Neutrophil (primary cell): ENCODE results near the gene FGD2.

Experiments
- H3K27ac ChIP-seq: fragments of 200-600 bp; sonication (generic); 2 replicates; pipeline ENCODE4 v1.5.1; 2016; ENCODE audit warnings: mild to moderate bottlenecking, moderate library complexity
- H3K27me3 ChIP-seq: fragments of 200-600 bp; sonication (generic); 2 replicates; pipeline ENCODE4 v1.6.0; 2016; ENCODE audit warnings: mild to moderate bottlenecking
- H3K36me3 ChIP-seq: fragments of 200-600 bp; sonication (generic); 2 replicates; pipeline ENCODE4 v1.5.1; 2017
- H3K4me1 ChIP-seq, 2 experiments: fragments of 200-600 bp in 1 of 2; sonication (generic) in 1 of 2; 1 replicate in 1 of 2; 2 replicates in 1 of 2; pipeline versions ENCODE4 v1.5.1 to v1.6.1; 2013 to 2016; ENCODE audit warnings: low read depth in 1 of 2, low read length in 1 of 2, mild to moderate bottlenecking in 1 of 2, moderate library complexity in 1 of 2; ENCODE audit not compliant: control insufficient read depth in 1 of 2, insufficient read depth in 1 of 2
- H3K4me3 ChIP-seq, 2 experiments: fragments of 200-600 bp in 1 of 2; sonication (generic) in 1 of 2; 1 replicate in 1 of 2; 2 replicates in 1 of 2; pipeline ENCODE4 v1.5.1; 2013 to 2016; ENCODE audit warnings: low read depth in 1 of 2, low read length in 1 of 2, mild to moderate bottlenecking in 1 of 2, moderate library complexity in 1 of 2
- H3K9me3 ChIP-seq: fragments of 200-600 bp; sonication (generic); 2 replicates; pipeline ENCODE4 v1.5.1; 2016
- TF ChIP-seq, protein P1 (sequence below): fragments of 200-600 bp; sonication (generic); IDR thresholded peaks from 2 replicates; pipeline ENCODE4 v1.5.1; 2016; ENCODE audit warnings: antibody characterized with exemption

The FGD2 gene

GRCh38 chr6:37005827-37006567, 542 bp downstream of the FGD2 start:
- H3K4me3 ChIP-seq, result no peak overlapping the region
- H3K36me3 ChIP-seq, result no peaks in the 10 kb centered on the region
- H3K27ac ChIP-seq, result no peak overlapping the region
- H3K9me3 ChIP-seq, result no peaks in the 10 kb centered on the region
- H3K27me3 ChIP-seq, result no peaks in the 10 kb centered on the region
- TF ChIP-seq, protein P1, sequence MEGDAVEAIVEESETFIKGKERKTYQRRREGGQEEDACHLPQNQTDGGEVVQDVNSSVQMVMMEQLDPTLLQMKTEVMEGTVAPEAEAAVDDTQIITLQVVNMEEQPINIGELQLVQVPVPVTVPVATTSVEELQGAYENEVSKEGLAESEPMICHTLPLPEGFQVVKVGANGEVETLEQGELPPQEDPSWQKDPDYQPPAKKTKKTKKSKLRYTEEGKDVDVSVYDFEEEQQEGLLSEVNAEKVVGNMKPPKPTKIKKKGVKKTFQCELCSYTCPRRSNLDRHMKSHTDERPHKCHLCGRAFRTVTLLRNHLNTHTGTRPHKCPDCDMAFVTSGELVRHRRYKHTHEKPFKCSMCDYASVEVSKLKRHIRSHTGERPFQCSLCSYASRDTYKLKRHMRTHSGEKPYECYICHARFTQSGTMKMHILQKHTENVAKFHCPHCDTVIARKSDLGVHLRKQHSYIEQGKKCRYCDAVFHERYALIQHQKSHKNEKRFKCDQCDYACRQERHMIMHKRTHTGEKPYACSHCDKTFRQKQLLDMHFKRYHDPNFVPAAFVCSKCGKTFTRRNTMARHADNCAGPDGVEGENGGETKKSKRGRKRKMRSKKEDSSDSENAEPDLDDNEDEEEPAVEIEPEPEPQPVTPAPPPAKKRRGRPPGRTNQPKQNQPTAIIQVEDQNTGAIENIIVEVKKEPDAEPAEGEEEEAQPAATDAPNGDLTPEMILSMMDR, result no peak
- H3K4me1 ChIP-seq, result peaks cover 6 to 12% of the 10 kb centered on the region in 2 experiments

DNA sequence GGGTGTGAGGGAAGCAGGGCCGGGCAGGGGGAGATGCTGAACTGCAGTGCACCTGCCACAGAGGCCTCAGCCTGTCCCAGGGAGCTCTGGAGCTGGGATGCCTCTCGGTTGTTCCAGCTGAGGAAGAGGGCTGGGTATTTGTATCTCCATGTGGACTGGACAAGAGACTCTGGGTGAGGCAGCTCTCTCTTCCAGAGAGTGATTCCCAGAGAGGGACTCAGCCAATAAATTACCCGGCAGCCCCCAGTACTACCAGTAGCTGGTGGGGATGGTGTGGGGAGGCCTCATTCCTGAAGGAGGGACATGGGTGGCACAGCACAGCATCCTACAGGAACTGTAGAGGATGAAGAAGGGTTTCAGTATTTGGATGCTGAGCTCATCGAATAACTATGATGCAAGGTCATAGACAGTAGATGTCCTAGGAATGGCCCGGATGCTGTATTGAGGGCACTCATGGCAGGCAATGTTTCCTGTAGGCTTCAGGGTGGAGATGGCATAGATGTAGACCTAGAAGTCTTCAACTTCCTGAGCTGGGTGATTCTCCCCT, 1.4 kb downstream of the FGD2 start:
- no peak overlapping the region for H3K4me3 ChIP-seq
- H3K4me1 ChIP-seq, result peaks cover 3 to 6% of the 10 kb centered on the region in 2 experiments
- no peaks in the 10 kb centered on the region for H3K27me3 ChIP-seq
- TF ChIP-seq, protein P1, result no peak
- no peak overlapping the region for H3K27ac ChIP-seq
- H3K36me3 ChIP-seq, result no peaks in the 10 kb centered on the region
- H3K9me3 ChIP-seq, result no peaks in the 10 kb centered on the region

DNA sequence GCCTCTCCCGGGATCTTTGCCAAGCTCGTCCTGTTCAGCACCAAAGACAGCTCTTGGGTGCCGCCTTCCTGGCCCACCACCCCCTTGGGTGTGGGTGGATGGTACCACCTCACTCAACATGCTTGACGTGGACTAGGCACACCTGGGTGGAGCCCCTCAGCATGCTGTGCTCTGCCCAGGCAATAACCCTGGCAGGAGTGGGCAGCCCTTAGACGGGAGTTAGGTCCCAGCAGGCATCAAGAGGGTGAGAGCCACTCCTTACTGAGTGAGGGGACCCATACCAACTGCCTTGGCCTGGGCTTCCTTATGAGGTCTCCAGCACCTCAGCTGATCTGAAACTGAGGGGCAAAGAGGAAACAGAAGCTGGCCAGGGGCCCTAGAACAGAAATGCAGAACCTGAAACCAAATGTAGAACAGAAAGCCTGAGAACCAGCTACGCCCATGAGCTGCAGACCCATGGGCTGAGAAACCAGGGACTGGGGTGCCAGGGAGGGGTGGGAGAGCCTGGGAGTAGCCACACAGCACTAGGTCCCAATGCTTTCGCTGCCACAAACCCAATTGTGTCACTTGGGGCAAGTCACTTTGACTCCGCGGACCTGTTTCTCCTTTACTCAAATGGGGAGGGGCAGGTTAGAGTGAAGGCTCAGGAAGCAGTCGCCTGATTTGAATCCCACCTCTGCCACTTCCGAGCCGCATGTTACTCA, 2.0 kb downstream of the FGD2 start:
- no peak overlapping the region for H3K27ac ChIP-seq
- TF ChIP-seq, protein P1, result no peak
- H3K27me3 ChIP-seq, result no peaks in the 10 kb centered on the region
- no peaks in the 10 kb centered on the region for H3K36me3 ChIP-seq
- peaks cover 3 to 6% of the 10 kb centered on the region in 2 experiments for H3K4me1 ChIP-seq
- no peak overlapping the region for H3K4me3 ChIP-seq
- H3K9me3 ChIP-seq, result no peaks in the 10 kb centered on the region

GRCh38 chr6:37008484-37009465, 3.3 kb downstream of the FGD2 start:
- Histone ChIP-seq H3K36me3 (no peaks in the 10 kb centered on the region), H3K9me3 (no peaks in the 10 kb centered on the region), H3K27me3 (no peaks in the 10 kb centered on the region), H3K4me1 (peaks cover 3 to 6% of the 10 kb centered on the region in 2 experiments), H3K4me3 (no peak overlapping the region), H3K27ac (no peak overlapping the region)
- TF ChIP-seq, protein P1, result no peak

DNA sequence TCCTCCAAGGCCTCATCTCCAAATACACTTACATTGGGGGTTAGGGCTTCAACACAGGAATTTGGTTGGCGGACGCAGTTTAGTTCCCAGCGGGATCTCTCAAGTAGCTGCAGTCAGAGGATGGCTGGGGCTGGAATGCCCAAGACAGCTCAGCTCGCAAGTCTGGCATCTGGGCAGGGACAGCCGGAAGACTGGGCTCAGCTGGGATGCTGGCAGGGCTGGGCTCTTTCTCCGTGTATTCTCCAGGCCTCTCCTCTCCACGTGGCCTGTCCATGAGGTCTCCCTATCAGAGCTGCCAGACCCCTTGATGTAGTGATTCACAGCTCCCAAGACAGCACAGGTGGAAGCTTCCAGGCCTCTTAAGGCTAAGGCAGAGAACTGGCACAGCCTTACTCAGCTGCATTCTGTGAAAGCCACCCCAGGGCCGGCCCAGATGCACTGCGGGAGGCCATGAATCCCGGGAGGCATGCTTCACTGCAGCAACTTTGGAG, 5.0 kb downstream of the FGD2 start:
- H3K36me3 ChIP-seq, result no peaks in the 10 kb centered on the region
- H3K27ac ChIP-seq, result no peak overlapping the region
- peaks cover 3 to 5% of the 10 kb centered on the region in 2 experiments for H3K4me1 ChIP-seq

More for the DNA sequence above, 5.0 kb downstream of the FGD2 start:
- Histone ChIP-seq H3K4me3 (no peak overlapping the region), H3K9me3 (no peaks in the 10 kb centered on the region), H3K27me3 (no peaks in the 10 kb centered on the region)
- TF ChIP-seq, protein P1, result no peak
